Measurements from ENCODE around the gene PURA.

PURA gene

GRCh38 chr5:140113699-140114263 is at the start of gene PURA:
Gene PURA (plus strand): TSS chr5:140114109. CDS start chr5:140114182, 73 bp downstream.
- peak; percentile 91 for DNase-seq

- no peak for DNase-seq
Measured at GRCh38 chr5:140072812-140073211, 41.1 kb upstream of the PURA start.

GRCh38 chr5:140073296-140073695 is 40.6 kb upstream of the PURA start:
- DNase-seq: no peak

GRCh38 chr5:140075371-140075770 is 38.5 kb upstream of the PURA start:
- no peak for DNase-seq

GRCh38 chr5:140076142-140076541 is 37.8 kb upstream of the PURA start:
- DNase-seq: no peak

GRCh38 chr5:140076788-140077187 is 37.1 kb upstream of the PURA start:
- DNase-seq: no peak

- DNase-seq: no peak
Measured at GRCh38 chr5:140083120-140083519, 30.8 kb upstream of the PURA start.

- no peak for DNase-seq
Measured at GRCh38 chr5:140083650-140084049, 30.3 kb upstream of the PURA start.

GRCh38 chr5:140084541-140084940 is 29.4 kb upstream of the PURA start:
- no peak for DNase-seq

GRCh38 chr5:140090251-140090650 is 23.7 kb upstream of the PURA start:
- DNase-seq: no peak

GRCh38 chr5:140093179-140093578 is 20.7 kb upstream of the PURA start:
- DNase-seq: no peak

GRCh38 chr5:140093866-140094265 is 20.0 kb upstream of the PURA start:
- no peak for DNase-seq

- no peak for DNase-seq
Measured at GRCh38 chr5:140094889-140095288, 19.0 kb upstream of the PURA start.

GRCh38 chr5:140101179-140101578 is 12.7 kb upstream of the PURA start:
- no peak for DNase-seq

- no peak for DNase-seq
Measured at GRCh38 chr5:140103154-140103553, 10.8 kb upstream of the PURA start.

GRCh38 chr5:140104100-140104499 is 9.8 kb upstream of the PURA start:
- DNase-seq: no peak

GRCh38 chr5:140106101-140106500 is 7.8 kb upstream of the PURA start:
- DNase-seq: no peak

- DNase-seq: no peak
Measured at GRCh38 chr5:140106805-140107311, 7.1 kb upstream of the PURA start.

- DNase-seq: peak; percentile 97
Measured at GRCh38 chr5:140107312-140108092, 6.4 kb upstream of the PURA start.

GRCh38 chr5:140108093-140109017 is 5.6 kb upstream of the PURA start:
- DNase-seq: no peak

GRCh38 chr5:140109018-140109758 is 4.7 kb upstream of the PURA start:
- no peak for DNase-seq

GRCh38 chr5:140109759-140110645 is 3.9 kb upstream of the PURA start:
- no peak for DNase-seq
